HG02885 (cell line): ENCODE results near the gene LYST.
"Not testable (repeated sequence)": the region's sequence is repeated elsewhere in the genome, so short reads cannot be mapped to it uniquely, and the experiment has no call there.

ENCODE experiments used
- ATAC-seq: cut with Tn5 transposase; IDR thresholded peaks from one replicate; pipeline ENCODE4 v1.9.1; 2021; ENCODE audit warnings: mild to moderate bottlenecking; ENCODE audit not compliant: unreplicated experiment, poor library complexity

The LYST gene

DNA sequence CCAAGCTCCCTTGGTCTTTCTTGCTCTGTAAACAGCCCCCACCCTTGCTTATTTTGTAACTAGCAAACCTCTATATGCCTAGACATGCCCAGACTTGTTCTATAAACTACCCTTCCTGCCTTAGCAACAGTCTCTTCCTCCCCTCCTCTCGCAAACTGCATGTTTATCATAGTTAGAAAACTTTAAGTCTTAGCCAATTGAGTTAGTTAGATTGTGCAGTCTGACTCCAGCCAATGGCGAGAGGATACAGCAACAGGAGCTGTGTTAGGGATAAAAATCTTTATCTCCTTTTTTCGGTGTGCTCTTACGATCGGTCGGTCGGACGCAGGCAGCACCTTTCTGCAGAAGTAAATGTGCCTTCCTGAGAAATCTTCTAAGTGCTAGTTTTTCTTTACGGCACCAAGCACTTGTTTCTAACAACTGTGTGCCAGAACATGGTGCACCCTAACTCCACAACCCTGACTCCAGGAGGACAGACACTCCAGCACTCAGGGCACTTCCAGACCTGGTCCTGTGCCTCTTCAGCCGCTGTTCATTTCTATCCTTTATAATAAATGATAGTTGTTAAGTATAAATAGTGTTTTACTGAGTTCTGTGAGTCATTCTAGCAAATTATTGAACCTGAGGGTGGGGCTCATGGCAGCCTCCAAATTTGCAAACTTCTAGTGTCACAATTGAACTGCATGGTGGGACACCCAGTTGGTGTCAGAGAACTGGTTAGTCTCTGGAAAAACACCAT, 191.4 kb downstream of the LYST start:
- no peak for ATAC-seq

- no peak for ATAC-seq
These were observed 192.7 kb downstream of the LYST start for GRCh38 chr1:235673981-235674380.

DNA sequence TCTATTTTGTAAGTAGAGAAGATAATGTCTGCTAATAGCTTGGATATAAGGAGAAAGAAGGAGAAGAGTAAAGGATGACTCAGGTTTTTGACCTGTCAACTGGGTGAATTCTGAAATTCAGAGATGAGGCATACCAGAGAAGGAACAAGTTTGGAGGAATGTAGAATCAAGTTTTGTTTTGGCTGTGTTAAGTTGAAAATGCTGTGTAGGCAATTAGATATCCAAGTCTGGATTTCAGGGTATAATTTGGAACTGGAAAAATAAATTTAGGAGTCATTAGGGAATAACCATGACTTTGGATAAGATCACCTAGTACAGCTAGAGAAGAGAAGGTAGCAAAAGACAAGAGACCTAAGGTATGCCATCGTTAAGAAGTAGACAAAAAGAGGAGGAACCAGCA, 194.7 kb downstream of the LYST start:
- ATAC-seq, result no peak

- no peak for ATAC-seq
These were observed 196.4 kb downstream of the LYST start for GRCh38 chr1:235670157-235670776.

DNA sequence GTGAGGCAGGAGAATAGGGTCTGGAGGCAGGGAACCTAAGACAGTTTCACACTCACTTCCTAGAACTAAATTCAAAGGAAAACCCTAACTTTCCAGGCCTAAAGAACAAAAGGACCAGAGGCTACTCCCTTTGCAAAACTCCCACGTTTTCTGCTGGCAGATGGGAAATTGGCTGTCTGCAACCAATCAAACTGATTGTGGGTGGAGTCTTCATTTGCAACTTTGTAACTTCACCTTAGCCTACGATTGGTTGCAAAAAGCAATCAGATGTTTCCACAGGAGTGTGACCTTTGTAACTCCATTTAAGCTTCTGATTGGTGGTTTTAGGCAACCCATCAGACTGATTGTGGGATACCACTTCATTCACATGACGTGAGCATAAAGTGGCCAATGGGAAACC, 197.4 kb downstream of the LYST start:
- ATAC-seq, result no peak

DNA sequence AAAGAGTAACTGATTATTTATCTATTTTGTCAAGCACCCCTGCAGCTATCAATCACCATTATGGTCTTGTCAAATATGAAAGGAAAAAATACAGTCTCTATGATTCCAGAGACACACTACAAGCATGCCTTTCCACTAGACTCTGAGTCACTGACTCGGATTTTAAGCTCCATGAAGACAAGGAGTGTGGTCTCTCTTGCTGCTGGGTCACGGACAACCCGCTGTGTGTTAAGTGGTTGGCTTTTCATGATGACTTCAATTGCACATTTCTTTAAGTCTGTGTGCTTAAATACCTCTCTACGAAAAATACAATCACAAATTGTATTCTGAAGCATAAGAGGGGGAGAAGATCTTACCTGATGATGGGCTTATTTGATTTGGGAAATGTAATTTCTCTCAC, 203.1 kb downstream of the LYST start:
- ATAC-seq, result no peak

DNA sequence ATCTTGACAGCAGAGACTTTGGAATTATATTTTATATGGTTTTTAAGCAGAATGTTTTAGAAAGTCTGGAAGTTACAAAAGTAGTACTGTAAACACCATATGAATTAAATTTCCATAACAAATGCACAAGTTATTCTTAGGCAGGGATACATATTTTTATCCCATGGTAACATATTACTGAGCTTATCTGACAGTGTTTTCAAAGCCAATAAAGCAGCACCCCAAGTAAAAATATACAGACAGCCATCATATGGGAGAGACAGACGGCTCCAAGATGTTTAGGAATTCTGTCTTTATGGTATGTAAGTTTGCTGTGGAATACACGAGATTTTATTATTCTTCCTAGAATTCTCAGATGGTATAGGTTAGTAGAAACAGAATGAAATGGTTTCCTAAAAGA, 205.1 kb downstream of the LYST start:
- ATAC-seq, result no peak

GRCh38 chr1:235659186-235659771, 207.4 kb downstream of the LYST start:
- no peak for ATAC-seq

DNA sequence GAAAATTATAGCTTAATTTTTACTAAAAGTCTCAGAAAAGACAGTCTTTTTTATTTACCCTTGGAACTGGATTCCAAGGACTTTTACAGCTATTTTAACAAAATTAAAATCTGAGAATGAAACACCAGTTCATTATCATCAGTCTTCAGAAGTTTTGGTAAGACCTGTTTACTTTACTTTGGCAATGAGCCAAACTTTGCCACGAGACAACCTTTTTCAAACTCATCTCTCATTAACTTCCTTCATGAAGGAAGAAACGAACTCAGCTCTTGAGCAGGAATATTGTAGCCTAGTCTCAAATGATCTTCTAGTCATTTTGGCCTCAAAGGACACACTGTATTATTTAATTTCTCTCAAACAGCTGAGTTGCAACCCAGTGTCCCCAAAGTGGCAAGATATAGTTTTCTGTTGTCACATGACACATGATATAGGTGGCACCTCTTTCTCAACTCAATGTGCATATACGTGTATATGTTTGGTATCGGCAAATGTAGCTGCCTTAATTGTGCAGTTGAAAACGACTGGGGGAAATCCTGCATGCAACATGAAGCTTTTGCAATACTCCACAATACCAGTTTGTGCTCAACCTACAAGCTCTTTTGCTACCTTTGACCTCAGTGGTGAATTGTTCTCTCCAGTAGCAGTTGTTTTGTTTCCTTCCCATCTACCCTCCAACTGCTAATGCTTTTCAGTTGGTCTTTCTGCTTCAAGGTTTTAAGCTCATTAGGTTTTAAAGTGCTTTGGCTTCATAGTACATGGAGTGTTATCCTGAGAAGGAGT, 208.8 kb downstream of the LYST start:
- ATAC-seq, result no peak

- no peak for ATAC-seq
These were observed 209.4 kb downstream of the LYST start for GRCh38 chr1:235657269-235657668.

DNA sequence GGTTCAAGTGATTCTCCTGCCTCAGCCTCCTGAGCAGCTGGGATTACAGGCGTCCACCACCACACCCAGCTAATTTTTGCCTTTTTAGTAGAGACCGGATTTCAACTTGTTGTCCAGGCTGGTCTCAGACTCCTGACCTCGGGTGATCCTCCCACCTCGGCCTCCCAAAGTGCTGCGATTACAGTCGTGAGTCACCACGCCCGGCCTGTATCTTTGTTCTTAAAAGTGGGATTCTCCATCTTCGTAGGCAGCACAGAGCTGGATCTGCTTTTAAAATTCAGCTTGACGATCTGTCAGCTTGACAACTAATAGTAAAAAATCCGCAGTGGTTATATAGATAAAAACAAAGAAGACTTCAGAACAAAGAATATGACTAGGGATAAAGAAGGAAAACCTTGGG, 214.3 kb downstream of the LYST start:
- no peak for ATAC-seq

GRCh38 chr1:235651170-235651806, 215.4 kb downstream of the LYST start:
- ATAC-seq, result no peak

DNA sequence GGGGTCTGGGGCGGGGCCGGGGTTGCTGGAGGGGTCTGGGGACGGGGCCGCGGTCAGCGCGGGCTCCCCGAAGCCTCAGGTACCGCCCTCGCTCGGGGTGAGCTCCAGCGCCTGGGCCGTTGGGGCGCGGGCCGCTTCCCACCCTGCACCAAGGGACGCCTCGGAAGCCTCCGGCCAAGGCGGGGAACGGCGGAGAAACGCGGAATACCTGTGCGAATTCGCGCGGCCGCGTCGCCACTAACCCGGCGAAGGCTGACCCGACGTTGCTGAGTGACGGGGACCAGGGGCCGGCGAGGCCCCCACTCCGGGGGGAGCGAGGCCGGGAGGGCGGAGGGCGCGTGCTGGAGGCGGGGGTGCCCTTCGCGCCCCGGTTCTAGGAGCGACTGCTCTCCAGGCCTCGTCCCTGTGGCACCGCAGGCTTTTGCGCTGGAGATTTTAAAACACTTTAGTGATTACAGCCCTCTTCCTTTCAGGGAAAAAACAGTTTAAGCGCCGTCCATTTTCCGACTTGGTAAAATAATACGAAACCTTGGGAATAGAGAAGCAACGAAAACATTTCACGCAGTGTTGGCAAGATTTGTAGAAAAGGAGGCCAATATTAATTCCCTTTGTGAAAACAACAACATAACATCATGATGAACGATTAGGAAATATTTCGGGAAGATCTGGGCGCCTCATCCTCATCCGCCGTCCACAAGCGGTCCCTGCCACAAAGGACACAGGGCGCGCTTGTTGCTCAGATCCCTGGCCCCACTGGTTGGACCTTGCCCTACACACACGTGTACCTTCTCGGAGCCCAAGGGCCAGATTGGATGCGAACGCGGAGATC, 216.2 kb downstream of the LYST start:
- no peak for ATAC-seq

- peak; percentile 57 for ATAC-seq
These were observed 217.1 kb downstream of the LYST start, which contains the start of gene GNG4 for GRCh38 chr1:235649368-235650163. TSS of gene GNG4 (minus strand) at chr1:235649784. CDS start at chr1:235583838, 65,946 bp downstream.

GRCh38 chr1:235648954-235649367, 217.7 kb downstream of the LYST start:
- peak; percentile 75 for ATAC-seq

DNA sequence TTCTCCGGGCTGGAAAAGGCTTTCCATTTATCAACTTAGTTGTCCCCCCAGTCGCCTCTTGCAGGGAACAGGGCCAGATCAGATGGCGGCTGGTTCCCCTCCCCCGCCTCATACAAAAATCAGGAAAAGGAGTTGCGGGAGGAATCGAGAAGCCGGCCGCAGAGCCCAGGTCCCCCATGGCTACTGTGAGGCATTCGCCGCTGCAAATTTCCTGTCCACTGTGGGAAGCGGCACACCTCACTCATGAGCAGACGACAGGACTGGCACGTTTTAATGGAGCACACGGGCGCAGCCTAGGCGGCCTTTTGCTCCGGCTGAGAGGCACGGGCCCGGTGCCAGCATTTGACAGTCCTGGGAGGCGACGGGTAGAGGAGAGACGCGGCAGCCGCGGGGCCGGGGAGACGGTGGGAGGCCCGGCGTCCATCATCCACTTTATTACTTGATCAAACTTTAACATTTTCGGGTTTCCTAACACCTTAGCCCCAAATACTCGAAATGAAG, 218.2 kb downstream of the LYST start:
- no peak for ATAC-seq

DNA sequence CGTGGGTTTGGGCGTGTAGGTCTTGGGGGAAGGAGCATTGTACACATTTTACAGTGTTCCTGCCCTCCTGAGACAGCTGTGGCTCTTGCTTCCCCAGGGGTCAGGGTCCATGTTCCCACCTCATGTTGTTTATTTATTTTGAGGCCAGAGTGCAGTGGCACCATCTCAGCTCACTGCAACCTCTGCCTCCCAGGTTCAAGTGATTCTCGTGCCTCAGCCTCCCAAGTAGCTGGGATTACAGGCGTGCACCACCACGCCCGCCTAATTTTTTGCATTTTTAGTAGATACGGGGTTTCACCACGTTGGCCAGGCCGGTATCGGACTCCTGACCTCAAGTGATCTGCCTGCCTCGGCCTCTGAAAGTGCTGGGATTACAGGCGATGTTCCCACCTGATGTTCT, 219.2 kb downstream of the LYST start:
- ATAC-seq, result not testable (repeated sequence)

GRCh38 chr1:235646463-235646862, 220.2 kb downstream of the LYST start:
- no peak for ATAC-seq
